GM19025 (cell line): Measurements from ENCODE around the gene CYP26B1.

Source experiments
- ATAC-seq: cut with Tn5 transposase; IDR thresholded peaks from one replicate; pipeline ENCODE4 v1.9.1; 2021; ENCODE audit warnings: mild to moderate bottlenecking, low read depth, moderate library complexity; ENCODE audit not compliant: unreplicated experiment

CYP26B1 gene

DNA sequence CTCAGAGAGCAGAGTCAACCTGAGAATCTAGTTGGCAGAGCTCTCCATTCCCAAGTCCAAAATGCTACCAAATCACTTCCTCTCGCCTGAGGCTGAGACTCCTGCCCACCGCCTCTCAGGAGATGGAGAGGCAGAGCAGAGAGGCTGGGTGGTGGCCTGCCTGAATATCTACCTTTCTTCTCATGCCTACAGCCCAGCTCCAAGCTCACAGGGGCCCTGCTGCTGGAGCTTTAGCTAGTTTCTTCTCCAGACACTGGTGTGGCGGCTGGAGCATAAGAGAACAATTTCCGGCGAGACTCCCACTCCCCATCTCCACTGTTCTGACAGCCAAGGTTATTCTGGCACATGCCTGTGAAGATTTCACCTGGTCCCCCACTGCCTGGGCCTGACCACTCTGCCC lies 8.1 kb upstream of the CYP26B1 start:
- no peak for ATAC-seq

- no peak for ATAC-seq
Measured at GRCh38 chr2:72155151-72155550, 7.5 kb upstream of the CYP26B1 start.

DNA sequence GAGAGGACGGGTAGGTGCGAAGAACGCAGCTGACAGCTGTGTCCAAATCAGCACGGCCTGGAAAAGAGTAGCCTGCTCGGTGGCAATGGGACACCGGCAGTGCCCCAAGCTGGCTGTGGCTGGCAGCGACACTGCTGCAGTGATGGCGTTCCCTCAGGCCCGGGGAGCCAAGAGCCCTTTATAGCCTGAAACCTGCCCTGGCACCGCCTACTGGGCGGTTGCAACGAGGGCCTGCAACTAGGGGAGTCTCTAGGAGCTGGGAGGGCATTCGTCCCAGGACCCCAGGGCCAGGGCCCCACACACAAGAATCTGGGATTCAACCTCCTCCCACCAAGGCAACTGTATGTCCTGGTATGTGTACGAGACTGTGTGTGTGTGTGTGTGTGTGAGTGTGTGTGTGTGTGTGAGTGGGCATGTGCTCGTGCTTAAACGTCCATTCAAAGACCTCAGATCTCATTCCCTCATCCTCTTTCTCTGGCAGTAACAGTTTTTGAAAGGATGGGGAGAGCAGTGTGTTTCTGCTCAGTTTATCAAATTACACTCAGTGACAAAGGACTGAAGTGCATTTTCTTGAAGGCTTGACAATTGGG lies 6.8 kb upstream of the CYP26B1 start:
- no peak for ATAC-seq

DNA sequence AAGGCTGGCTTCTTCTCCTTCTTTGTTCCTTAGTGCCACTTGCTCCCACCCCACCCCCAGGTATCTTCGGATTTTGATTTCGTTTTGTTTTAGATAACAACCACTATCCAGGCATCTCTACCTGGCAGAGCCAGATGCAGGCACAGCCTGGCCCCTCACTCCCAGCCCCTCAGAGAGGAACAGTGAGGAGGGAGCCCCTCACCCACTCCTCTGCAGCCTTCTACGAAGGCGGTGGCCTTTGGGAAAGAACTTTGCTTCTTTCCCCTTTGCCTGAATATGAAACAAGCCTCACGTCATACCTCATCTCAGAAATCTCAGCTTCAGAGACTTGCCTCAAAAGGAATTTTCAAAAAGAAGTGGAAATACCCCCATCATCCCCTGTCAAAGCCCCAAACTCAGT lies 6.3 kb upstream of the CYP26B1 start:
- ATAC-seq: no peak

GRCh38 chr2:72153026-72153791 lies 5.5 kb upstream of the CYP26B1 start:
- no peak for ATAC-seq

- no peak for ATAC-seq
Measured at GRCh38 chr2:72150861-72151356, 3.2 kb upstream of the CYP26B1 start.

- ATAC-seq: no peak
Measured at GRCh38 chr2:72150157-72150860, 2.6 kb upstream of the CYP26B1 start.

DNA sequence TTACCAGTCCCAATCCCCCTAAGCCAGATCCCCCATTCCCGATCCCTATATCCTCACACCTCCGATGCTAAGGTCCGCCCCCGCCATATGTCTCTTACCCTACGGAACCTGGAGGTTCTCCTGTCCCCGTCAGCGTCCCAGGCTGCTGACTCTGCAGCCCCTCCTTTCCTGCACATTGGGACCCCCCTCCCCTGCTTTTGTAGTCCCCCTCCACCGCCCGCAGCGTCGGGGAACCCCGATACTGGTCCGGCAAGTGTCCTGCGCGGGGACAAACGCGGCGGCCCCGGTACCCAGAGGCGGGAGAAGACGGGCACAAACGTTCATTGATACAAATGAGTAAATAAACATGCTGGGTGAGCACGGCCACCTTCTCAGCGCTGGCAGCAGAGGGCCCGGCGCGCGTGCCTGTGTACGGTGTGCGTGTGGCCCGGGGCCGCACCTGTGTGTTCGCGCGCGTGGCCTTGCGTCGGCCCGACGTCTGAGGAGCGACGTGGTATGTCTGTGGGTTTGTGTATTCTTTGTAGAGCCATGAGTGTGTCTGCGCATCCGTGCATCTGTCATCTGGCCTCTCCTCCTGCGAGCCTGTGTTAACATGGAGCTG lies 2.0 kb upstream of the CYP26B1 start:
- ATAC-seq: no peak

DNA sequence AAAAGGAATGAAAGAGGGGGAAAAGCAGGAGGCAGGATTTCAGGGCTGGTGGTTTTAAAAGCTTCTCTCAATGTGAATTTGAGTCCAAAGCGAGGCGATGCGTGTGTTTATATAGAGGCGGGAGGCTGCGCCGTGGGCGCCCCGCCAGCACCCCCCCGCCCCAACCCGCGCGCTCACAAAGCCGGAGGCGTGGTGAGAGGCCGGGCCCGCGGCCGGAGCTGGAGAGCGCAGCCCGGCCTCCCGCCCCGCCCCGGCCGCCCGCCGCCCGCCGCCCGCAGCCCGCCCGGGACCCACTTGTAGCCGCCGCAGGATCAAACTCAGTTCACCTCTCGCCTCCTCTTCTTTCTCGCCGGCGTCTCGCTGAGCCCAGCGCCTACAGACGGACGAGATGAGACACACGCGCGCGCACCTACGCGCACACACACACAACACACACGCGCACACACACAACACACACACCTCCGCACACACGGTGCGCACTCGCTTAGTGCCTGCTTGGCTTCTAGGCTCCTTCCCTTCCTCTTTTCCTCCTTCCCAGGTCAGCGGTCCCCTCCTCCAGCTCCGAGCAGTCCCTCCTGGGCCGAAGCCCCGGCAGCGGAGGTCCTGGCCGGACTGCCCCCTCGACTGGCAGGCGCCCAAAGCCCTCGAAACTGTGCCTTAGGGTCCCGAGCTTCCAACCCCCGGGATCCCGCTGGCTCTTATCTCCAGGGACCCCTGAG lies 1.3 kb upstream of the CYP26B1 start:
- ATAC-seq: no peak

DNA sequence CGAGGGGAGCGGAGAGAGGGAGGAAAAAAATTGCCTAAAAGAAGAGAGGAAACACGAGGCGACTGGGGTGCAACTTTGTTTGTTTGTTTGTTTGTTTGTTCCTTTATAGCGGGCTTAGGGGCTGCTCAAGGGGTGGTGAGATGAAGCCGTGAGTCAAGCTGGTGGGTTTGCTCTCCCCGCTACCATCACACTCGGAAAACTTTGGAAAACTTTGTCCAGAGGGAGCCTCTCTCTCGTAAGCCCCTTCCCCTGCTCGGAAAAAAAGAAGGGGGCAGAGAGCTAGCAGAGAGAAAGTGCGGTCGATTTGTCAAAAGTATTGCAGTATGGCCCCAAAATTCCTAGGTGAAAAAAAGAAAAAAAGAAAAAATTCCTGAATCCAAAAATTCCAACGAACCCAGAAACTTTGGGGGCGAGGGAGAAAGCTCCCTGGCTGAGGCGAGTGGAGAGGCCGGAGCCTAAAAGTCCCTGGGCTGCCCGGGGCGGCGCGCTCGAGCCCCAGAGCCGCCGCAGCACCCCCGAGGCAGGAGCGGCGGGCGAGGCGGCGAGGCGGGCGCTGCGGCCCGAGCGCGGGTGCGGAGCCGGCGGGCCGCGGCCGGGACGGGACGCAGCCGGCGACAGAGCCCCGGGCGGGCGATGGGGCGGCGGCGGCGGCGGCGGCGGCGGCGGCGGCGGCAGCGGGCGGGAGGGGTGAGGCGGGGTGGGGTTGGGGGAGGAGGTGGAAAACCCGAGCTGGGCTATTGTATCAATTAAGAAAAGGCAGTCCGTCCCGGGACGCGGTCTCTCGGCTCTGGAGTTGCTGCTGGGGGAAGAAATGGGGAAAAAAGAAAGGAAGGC lies 558 bp upstream of the CYP26B1 start:
- no peak for ATAC-seq

GRCh38 chr2:72146347-72147302 lies 1.0 kb downstream of the CYP26B1 start:
- no peak for ATAC-seq

DNA sequence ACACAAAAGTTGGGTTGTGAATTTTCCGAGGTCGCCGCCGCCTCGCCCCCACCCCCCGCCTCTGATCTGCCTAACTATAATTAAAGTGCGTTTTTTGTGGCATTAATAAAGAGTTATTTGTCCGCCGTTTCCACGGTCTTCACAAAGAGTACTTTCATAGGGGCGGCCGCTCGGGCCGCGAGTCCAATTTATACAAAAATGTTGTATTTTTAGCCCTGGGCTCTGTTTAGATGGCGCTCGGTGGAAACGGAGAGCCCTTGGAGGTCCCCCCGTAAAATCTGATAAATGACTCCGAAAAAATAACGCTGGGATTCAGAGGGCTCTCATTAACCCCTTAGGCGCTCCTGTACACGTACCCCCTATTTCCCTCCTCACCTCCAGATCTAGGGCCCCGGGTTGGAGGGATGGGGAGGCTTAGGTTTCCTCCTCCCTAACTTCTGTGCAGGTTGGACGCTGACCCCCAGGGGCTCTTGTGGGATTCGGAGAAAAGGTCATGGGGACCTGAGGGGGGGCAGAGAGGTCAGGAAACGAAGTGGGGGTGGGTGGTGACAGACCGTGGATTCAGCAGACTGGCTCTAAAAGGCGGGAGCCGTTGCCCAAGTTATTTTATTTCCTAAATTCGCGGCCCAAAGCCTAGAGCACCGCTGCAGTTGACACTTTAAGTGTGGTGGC lies 1.9 kb downstream of the CYP26B1 start:
- no peak for ATAC-seq

- no peak for ATAC-seq
Measured at GRCh38 chr2:72145289-72145657, 2.4 kb downstream of the CYP26B1 start.

- no peak for ATAC-seq
Measured at GRCh38 chr2:72144632-72145288, 2.9 kb downstream of the CYP26B1 start.

DNA sequence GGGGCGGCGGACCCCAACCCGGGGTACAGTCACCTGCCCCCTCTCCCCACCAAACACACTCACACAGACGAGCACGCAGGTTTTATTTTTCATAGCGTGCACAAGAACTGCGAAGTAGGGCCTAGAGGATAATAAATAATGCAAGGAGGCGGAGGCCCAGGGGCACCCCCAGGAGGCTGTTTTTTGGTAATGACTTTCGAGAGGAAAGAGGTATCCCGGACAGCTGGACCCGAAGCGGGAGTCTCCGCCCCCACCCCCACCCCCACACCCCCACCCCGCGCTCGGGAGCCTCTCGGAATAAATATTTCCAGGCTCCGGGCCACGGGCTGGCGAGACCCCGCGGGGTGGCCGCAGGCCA lies 3.4 kb downstream of the CYP26B1 start:
- ATAC-seq: no peak

DNA sequence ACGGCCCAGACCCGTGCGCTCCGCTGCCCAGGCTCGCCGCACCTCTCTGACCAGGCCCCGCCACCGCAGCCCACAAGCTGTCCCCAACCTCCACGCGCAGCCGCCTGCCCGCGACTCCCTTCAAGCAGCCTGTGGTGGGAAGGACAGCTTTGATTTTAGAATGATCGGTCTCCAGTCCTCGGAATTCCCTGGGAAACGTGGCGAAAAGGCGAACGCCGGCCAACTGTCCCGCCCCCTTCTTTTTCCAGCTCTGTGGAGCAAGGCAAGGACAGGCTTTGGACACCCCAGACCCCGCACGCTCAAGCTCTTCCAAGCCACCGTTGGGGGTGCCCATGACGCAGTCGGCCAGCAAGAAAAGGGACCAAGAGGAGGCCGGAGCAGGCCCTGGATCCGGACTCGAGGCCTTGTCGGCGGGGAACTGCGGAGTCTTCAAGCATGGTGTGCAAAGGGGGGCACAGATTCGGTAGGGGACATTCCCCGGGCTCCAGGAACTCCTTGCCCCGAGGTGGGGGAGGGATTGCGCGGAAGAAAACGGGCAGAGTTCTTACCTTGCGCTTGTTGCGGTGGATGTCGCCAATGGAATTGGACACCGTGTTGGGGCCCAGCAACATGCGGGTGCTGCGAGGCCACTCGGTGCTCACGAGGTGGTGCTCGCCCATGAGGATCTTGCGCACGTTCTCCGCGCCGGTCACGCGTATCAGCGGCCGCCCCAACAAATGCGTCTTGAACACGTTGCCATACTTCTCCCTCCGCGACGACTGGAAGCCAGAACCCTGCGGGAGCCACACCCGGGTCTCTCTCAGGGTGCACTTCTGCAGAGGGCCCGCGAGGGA lies 4.0 kb downstream of the CYP26B1 start:
- ATAC-seq: no peak
